GM12801 (cell line): ENCODE results near the gene MYO1D.

Experiments used
- CTCF ChIP-seq: IDR thresholded peaks from one replicate; pipeline ENCODE4 v1.5.1; 2011; ENCODE audit warnings: control low read depth; ENCODE audit not compliant: insufficient read length; ENCODE audit errors: extremely low read depth

MYO1D gene

GRCh38 chr17:32549559-32549958 is 327.4 kb downstream of the MYO1D start:
- TF ChIP-seq CTCF = no peak

GRCh38 chr17:32546031-32546444 is 330.9 kb downstream of the MYO1D start:
- TF ChIP-seq CTCF = no peak

GRCh38 chr17:32542186-32542585 is 334.7 kb downstream of the MYO1D start:
- no peak for TF ChIP-seq CTCF

GRCh38 chr17:32541640-32542039 is 335.3 kb downstream of the MYO1D start:
- TF ChIP-seq CTCF = no peak

- no peak for TF ChIP-seq CTCF
Observed at GRCh38 chr17:32536736-32537643, 339.9 kb downstream of the MYO1D start.

GRCh38 chr17:32533296-32533695 is 343.6 kb downstream of the MYO1D start:
- no peak for TF ChIP-seq CTCF

- TF ChIP-seq CTCF = no peak
Observed at GRCh38 chr17:32529604-32530003, 347.3 kb downstream of the MYO1D start.
